Measurements from ENCODE around the gene HOXA2. TPM values are rescaled to one million over a fixed set of nuclear protein-coding genes. Genes with fewer than 3 reads are reported as not detected.

Gene HOXA2
- total RNA-seq: 1.1 and 1.7 TPM in 2 replicates

GRCh38 chr7:27102581-27103442 is at the start of gene HOXA2:
Gene HOXA2 (minus strand): TSS chr7:27102683. CDS start chr7:27102500, 183 bp downstream.

GRCh38 chr7:27147199-27148030 is 44.9 kb upstream of the HOXA2 start, which contains the start of gene HOXA6:
Gene HOXA6 (minus strand): TSS chr7:27147774. CDS start chr7:27147749, 25 bp downstream.

GRCh38 chr7:27143023-27143949 is 40.8 kb upstream of the HOXA2 start, which contains the start of gene HOXA5:
Gene HOXA5 (minus strand): TSS chr7:27143681. CDS start chr7:27143607, 74 bp downstream.

GRCh38 chr7:27130540-27131389 is 28.3 kb upstream of the HOXA2 start, which contains the start of gene HOXA4:
Gene HOXA4 (minus strand): TSS chr7:27130757. CDS start chr7:27130733, 24 bp downstream.

GRCh38 chr7:27095897-27096767 is 6.4 kb downstream of the HOXA2 start, which contains the start of gene HOXA1:
Gene HOXA1 (minus strand): TSS chr7:27096000. CDS start chr7:27095912, 88 bp downstream.

Other genes with a start within 250 kb of the HOXA2 start
- gene SKAP2, start 238.1 kb downstream of the HOXA2 start, total RNA-seq: 31.1 and 40.2 TPM in 2 replicates
- gene HOXA1, start 6.7 kb downstream of the HOXA2 start, total RNA-seq: 2.3 and 3.0 TPM in 2 replicates
- 6.2 and 8.8 TPM in 2 replicates for gene HOXA4, start 28.1 kb upstream of the HOXA2 start, total RNA-seq
- 13.8 and 15.3 TPM in 2 replicates for gene HOXA5, start 41.0 kb upstream of the HOXA2 start, total RNA-seq
- gene HOXA6, start 45.1 kb upstream of the HOXA2 start, total RNA-seq: 4.0 and 6.5 TPM in 2 replicates
- 11.0 and 11.1 TPM in 2 replicates for gene HOXA3, start 49.9 kb upstream of the HOXA2 start, total RNA-seq
- gene HOXA7, start 54.0 kb upstream of the HOXA2 start, total RNA-seq: 11.9 and 13.6 TPM in 2 replicates
- 16.2 and 24.6 TPM in 2 replicates for gene HOXA9, start 62.9 kb upstream of the HOXA2 start, total RNA-seq
- 6.5 and 11.7 TPM in 2 replicates for gene HOXA10, start 71.6 kb upstream of the HOXA2 start, total RNA-seq
- gene HOXA11, start 82.5 kb upstream of the HOXA2 start, total RNA-seq: 3.1 and 4.0 TPM in 2 replicates
- gene HOXA13, start 97.4 kb upstream of the HOXA2 start, total RNA-seq: not detected in 2 replicates
- gene EVX1, start 140.1 kb upstream of the HOXA2 start, total RNA-seq: not detected in 2 replicates